GM18526 (cell line): ENCODE results near the gene ZNF385B.

ENCODE experiments used
- POLR2A ChIP-seq: IDR thresholded peaks from 3 replicates; pipeline ENCODE4 v1.6.1; 2011; ENCODE audit not compliant: insufficient read length; ENCODE audit errors: extremely low read depth

Gene ZNF385B

DNA sequence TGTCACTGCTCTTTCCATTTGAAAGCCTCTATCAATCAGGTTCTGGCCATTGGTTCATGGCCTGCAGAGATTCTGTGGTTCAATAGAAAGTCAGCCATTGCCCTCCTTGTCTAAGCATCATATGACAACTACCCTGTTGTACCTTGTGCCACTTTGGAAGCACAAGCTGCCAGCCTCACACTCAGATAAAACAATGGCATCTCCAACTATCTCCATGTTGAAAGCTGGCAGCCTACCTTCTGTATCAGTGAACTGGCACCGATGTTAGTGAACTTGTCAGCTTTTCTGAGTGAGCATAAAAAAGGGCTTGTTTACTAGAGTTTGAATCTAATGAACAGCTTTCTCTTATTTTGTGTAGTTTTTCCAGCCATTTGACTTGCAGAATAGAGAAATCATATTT lies 393.5 kb downstream of the ZNF385B start:
- TF ChIP-seq POLR2A, result no peak

DNA sequence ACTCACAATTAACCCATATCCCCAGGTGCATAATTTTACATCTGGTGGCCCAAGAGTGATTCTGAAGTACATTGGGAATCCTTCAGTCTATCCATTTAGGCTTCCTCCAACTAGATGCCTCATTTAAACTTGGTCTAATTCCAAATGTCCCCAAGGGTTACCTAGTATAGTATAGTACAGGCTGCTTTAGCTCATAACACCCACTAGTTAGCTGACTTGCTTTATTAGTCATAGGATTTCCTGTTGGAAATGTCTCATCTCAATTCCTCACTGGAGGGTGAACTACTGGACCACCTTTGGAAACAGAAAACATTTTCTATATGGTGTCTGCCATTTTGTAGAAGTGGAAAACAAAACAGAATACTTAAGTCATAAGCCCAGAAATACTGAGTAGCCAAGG lies 394.3 kb downstream of the ZNF385B start:
- no peak for TF ChIP-seq POLR2A

DNA sequence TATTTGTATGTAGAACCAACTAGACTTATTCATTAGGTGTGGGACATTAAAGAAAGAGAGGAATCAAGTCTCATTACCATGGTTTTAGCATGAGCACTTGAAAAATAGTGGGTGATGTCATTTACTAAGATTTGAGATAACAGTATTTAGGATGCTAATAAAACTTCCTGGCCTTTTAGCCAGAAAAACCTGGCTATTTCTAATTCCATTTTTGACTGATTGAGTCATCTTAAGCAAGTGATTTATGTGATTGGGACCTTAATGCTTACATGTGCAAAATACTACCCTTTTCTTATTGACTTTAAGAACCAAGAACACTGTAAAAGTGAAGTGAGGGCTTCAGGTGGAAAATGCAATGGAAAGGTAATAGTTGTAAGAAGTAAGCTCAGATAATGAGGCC lies 400.0 kb downstream of the ZNF385B start:
- no peak for TF ChIP-seq POLR2A

DNA sequence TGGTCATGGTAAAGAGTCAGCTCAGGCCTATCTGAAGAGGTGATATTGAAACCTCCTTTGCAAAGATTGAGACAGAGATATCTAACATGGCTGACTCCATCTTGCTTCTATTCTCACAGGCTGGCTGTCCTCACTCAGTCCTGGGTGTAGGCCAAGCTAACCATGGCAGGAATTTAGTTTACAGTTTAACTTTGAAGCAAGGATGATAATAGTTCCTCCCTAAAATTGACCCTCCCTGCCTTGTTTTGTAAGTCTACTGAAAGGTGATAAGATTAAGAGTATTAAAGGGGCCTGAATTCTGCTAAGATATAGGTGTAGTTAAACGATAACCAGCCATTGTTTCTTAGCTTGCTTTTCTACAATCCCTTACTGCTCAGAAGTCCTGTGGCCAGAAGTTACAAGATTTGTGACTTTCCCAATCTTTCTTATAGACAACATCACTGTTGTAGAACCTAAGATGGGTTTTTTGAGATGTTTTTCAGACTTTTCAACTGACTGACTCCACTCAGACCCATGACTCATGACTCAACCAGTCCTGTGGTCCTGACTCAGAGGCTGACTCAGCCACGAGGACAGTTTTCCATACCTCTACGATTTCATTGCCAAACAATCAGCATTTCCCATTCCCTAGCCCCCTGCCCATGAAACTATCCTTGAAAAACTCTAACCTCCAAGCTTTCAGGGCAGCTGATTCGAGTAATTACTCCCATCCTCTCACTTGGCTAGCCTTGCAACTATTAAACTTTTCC lies 401.1 kb downstream of the ZNF385B start:
- no peak for TF ChIP-seq POLR2A

DNA sequence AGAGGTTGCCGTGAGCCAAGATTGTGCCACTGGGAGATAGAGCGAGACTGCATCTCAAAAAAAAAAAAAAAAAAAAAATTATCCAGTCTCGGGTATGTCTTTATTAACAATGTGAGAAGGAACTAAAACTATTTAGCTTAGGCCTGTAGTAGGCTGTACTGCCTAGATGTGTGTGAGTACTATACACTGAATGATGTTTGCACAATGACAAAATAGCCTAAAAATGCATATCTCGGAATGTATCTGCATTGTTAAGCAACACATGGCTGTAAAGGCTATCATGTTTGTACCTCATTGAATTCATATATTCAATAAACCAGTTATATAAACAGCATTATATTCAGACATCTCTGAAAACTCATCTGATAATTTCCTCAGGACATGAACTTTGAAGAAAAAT lies 405.6 kb downstream of the ZNF385B start:
- no peak for TF ChIP-seq POLR2A

DNA sequence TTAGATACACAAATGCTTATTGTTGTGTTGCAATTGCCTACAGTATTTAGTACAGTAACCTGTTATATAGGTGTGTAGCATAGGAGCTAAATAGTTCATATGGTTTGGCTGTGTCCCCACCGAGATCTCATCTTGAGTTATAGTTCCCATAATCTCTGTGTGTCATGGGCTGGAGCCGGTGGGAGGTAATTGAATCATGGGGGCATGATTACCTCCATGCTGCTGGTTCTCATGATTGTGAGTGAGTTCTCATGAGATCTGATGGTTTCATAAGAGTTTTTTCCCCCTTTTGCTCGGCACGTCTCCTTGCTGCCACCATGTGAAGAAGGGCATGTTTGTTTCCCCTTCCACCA lies 406.3 kb downstream of the ZNF385B start:
- no peak for TF ChIP-seq POLR2A

DNA sequence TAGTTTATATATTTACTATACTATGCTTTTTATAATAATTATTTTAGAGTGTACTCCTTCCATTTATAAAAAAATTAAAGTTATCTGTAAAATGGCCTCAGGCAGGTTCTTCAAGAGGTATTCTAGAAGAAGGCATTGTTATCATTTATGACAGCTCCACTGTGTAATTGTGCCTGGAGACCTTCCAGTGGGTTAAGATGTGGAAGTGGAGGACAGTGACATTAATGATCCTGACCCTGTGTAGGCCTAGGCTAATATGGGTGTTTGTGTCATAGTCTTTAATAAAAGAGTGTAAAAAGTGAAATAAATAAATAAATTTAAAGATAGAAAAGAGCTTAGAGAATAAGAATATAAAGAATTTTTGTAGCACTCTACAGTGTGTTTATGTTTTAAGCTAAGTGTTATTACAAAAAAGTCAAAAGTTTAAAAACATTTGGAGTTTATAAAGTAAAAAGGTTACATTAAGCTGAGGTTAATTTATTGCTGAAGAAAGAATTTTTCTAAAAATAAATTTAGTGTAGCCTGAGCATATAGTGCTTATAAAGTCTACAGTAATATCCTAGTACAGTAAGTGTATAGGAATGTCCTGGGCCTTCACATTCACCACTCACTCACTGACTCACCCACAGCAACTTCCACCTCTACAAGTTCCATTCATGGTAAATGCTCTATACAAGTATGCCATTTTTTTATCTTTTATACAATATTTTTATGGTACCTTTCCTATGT lies 406.8 kb downstream of the ZNF385B start:
- no peak for TF ChIP-seq POLR2A

DNA sequence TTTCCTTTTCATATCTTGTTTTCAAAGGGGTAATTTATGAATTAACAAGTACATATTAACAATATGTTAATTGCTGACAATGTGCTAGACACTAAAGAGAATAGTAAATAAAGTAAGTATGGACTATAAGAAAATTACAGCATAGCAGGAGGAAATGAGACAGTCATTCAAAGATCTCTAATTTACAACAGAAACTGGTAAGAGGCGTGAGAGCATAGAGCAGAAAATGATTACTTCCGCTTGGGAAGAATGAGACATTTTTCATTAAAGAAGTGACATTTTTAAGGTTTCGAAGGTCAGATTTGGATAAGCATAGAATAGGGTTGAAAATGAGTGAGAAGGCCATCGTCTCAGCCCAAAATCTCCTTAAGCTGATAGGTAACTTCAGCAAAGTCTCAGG lies 412.4 kb downstream of the ZNF385B start:
- no peak for TF ChIP-seq POLR2A

DNA sequence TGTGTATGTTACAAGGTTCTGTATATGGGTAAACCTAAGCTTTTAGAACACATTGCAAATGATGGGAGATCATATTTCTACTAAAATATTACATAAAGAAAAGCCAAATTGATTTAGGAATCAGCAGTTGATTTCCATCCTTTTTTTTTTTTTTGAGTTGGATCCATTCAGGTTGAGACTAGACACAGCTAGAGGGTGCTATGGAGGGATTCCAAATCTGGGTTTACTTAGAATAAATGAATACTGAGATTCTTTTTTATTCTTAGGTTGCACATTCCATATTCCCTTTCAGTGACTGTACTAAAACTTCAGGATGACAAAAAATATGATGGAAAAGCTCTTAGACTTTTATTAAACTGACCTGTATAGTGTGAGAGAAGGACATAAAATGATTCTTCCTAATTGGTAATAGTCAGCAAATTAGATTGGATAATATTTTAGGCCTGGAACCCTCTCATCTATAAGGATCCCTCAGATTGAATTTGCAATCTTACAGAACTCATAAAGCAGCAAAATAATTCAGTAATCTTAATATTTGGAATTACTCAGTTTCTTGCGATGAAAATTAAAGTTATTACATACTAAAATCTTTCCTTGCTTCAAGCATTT lies 413.5 kb downstream of the ZNF385B start:
- no peak for TF ChIP-seq POLR2A

DNA sequence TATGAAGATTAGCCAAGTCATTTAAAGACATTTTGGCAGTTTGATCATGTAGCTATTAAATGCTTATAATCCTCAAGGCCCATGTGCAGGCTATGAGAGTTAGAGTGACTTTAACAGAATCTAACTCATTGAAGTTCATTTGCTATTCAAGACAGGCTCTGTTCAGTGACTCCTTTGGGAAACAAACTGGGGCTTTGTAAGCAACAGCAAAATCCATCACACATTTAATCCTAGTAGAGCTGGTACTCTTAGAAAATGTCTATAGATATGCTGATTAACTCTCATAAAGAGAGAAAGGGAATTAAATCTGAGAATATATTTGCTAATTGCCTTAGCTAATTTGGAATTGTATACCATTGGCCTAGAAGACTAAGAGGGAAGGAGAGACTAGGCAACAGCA lies 414.0 kb downstream of the ZNF385B start:
- TF ChIP-seq POLR2A, result no peak

DNA sequence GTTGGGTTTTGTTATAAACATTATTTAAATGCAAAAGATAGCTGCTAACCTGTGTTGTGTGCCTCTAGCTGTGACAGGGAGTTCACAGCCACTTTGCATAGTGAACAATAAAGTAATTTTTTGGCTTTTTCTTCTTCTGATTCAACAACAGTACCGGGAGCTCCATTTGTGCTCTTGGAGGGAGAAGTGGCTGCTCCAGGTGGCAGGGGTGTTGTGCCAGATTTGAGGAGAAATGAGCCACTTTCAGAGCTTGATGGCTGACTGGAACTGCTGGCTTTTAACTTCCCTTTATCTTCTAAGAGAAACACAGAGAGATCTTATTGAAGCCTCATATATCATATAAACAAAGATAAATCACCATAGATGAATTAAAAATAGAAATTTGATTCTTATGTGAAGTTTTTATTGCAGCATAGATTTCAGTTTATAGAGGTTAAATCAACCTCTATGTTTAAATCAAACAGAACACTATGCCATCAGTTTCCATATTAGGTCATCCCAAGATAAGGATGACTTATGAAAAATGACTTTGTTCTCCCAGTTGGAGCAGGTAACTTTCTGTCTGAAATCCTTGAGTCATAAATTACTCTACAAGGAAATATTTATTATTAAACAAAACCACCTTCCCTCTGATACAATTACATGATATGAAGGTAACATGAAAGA lies 414.8 kb downstream of the ZNF385B start:
- no peak for TF ChIP-seq POLR2A

DNA sequence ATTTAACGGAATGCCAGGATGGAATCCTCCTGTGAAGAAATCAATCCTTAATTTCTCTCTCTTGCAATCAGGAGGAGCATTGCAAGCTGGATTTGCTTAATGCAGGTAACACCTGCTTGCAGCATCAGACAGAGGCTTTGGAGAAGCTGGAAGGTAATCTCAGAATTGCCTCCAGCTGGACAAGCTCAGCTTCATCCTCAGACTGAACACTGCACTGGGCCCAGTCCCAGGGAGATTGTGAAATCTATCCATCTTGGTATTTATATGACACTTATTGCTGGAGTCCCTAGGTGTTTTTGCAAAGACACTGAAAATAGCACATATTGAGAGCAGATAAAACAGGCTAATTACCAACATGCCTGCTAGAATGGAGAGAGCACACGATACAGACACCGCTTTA lies 417.4 kb downstream of the ZNF385B start:
- no peak for TF ChIP-seq POLR2A

DNA sequence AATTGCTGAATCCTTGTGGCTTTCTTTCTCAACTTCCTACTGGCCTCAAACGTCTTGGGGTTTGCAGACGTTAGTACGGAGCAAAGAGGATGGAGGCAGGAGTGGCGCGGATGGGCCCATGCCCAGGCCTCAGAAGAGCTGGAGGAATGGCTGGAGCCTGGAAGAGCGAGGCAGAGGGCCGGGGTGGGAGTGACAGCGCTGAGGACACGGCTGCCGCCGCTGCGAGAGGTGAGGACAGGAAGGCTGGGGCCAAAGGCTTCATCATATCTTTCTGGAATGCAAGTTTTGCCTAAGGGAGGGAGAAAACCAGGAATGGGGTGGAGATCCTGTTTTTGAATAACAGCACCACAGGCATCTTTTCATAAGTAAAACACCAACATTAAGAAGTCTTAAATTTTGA lies 418.2 kb downstream of the ZNF385B start:
- no peak for TF ChIP-seq POLR2A

DNA sequence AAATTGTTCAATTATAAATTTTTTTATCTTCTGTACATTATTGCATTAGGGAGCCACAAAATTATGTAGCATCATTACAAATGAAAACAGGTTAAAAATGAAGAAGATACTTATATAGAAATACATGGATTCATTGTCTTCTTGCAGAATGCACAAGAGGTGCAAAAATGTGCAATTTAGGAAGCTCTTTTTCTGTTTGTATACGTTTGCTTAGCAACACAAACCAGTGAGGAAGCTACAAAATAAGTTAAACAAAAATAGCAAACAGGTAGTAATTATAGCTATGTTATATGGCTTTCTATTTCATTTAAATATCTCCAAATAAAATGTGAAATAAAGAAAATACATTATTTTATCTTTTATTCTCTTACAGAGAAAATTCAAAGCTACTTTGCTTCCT lies 419.2 kb downstream of the ZNF385B start:
- TF ChIP-seq POLR2A, result no peak

DNA sequence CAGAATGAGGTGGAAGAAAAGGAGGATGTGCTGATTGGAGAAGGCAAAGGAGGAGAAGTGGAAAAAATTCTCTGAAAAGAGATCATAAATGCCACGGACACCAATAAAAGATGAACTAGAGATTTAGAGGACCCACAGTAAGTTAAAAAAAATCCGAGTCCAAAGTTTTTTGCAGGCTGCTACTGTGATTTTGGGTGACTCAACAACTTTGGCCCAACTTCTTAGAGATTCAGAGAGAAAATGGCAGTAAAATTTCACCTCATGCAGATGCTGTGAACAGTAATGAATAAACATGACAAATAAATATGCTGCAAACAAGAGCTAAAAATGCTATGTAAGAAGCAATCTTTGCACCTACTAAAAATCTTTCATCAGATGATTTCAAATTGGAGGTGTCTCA lies 419.9 kb downstream of the ZNF385B start:
- no peak for TF ChIP-seq POLR2A
